NCI-H1105 (cell line): ENCODE measurements around the gene SPINT4.
"Not testable (repeated sequence)": the region's sequence is repeated elsewhere in the genome, so short reads cannot be mapped to it uniquely, and the experiment has no call there.

ENCODE experiments used
- DNase-seq: peaks from one replicate; lab custom pipeline; 2025; lab: John Stamatoyannopoulos, UW

SPINT4 gene

GRCh38 chr20:45722047-45722446 lies at the start of gene SPINT4:
TSS of gene SPINT4 (plus strand) at chr20:45722347. CDS start at chr20:45722368, 21 bp downstream.
- DNase-seq, result no peak

GRCh38 chr20:45672765-45673164 lies 49.4 kb upstream of the SPINT4 start:
- DNase-seq, result no peak

GRCh38 chr20:45679650-45680049 lies 42.5 kb upstream of the SPINT4 start:
- no peak for DNase-seq

- no peak for DNase-seq
Observed at GRCh38 chr20:45685896-45686295, 36.3 kb upstream of the SPINT4 start.

- DNase-seq, result not testable (repeated sequence)
Observed at GRCh38 chr20:45693346-45693745, 28.8 kb upstream of the SPINT4 start.

- no peak for DNase-seq
Observed at GRCh38 chr20:45695496-45695895, 26.7 kb upstream of the SPINT4 start.

- no peak for DNase-seq
Observed at GRCh38 chr20:45701104-45701503, 21.0 kb upstream of the SPINT4 start.

GRCh38 chr20:45701873-45702272 lies 20.3 kb upstream of the SPINT4 start, which contains the start of gene WFDC13:
TSS of gene WFDC13 (plus strand) at chr20:45702038. CDS start at chr20:45702124, 86 bp downstream.
- no peak for DNase-seq

GRCh38 chr20:45704969-45705637 lies 17.0 kb upstream of the SPINT4 start, which contains the start of gene WFDC10B:
TSS of gene WFDC10B (minus strand) at chr20:45705019. CDS start at chr20:45685992, 19,027 bp downstream.
- peak; percentile 61 for DNase-seq

- DNase-seq, result not testable (repeated sequence)
Observed at GRCh38 chr20:45716141-45716688, 5.9 kb upstream of the SPINT4 start.

GRCh38 chr20:45725134-45725533 lies 3.0 kb downstream of the SPINT4 start:
- DNase-seq, result no peak

- DNase-seq, result no peak
Observed at GRCh38 chr20:45727044-45727443, 4.9 kb downstream of the SPINT4 start.

GRCh38 chr20:45732199-45732598 lies 10.1 kb downstream of the SPINT4 start:
- no peak for DNase-seq

GRCh38 chr20:45735552-45735951 lies 13.4 kb downstream of the SPINT4 start:
- DNase-seq, result no peak

- DNase-seq, result no peak
Observed at GRCh38 chr20:45735988-45736387, 13.8 kb downstream of the SPINT4 start.

- DNase-seq, result no peak
Observed at GRCh38 chr20:45742596-45742995, 20.4 kb downstream of the SPINT4 start.

- no peak for DNase-seq
Observed at GRCh38 chr20:45745015-45745414, 22.9 kb downstream of the SPINT4 start.

- no peak for DNase-seq
Observed at GRCh38 chr20:45751721-45752120, 29.6 kb downstream of the SPINT4 start.

- DNase-seq, result no peak
Observed at GRCh38 chr20:45752746-45753145, 30.6 kb downstream of the SPINT4 start.

GRCh38 chr20:45758096-45758495 lies 35.9 kb downstream of the SPINT4 start:
- no peak for DNase-seq

- not testable (repeated sequence) for DNase-seq
Observed at GRCh38 chr20:45759921-45760320, 37.8 kb downstream of the SPINT4 start.

GRCh38 chr20:45761966-45762365 lies 39.8 kb downstream of the SPINT4 start:
- not testable (repeated sequence) for DNase-seq

- not testable (repeated sequence) for DNase-seq
Observed at GRCh38 chr20:45764618-45765282, 42.6 kb downstream of the SPINT4 start.
